ENCODE results near the gene GGA2.

Gene GGA2

GRCh38 chr16:23512168-23512695, 1.9 kb upstream of the GGA2 start:
- TF ChIP-seq SIN3A (IDR thresholded peaks at IDR 0.05; ENCODE audit: borderline replicate concordance, insufficient read depth, low read length) (no peak), REST (IDR thresholded peaks at IDR 0.05; ENCODE audit: insufficient read depth in 1 of 2, low read depth in 2 of 2, low read length in 2 of 2) (no peak), POLR2AphosphoS5 (IDR thresholded peaks at IDR 0.05; ENCODE audit: low read depth, low read length) (no peak), FOXP2 (optimal IDR thresholded peaks at IDR 0.05; ENCODE audit: borderline replicate concordance, extremely low read depth, extremely low read length, insufficient read depth) (no peak), TAF1 (IDR thresholded peaks at IDR 0.05; ENCODE audit: borderline replicate concordance, insufficient read depth, low read length) (no peak)

GRCh38 chr16:23511731-23512130, 1.4 kb upstream of the GGA2 start:
- TF ChIP-seq TAF1 (IDR thresholded peaks at IDR 0.05; ENCODE audit: borderline replicate concordance, insufficient read depth, low read length) (no peak), REST (IDR thresholded peaks at IDR 0.05; ENCODE audit: insufficient read depth in 1 of 2, low read depth in 2 of 2, low read length in 2 of 2) (no peak), SIN3A (IDR thresholded peaks at IDR 0.05; ENCODE audit: borderline replicate concordance, insufficient read depth, low read length) (no peak), FOXP2 (optimal IDR thresholded peaks at IDR 0.05; ENCODE audit: borderline replicate concordance, extremely low read depth, extremely low read length, insufficient read depth) (no peak), POLR2AphosphoS5 (IDR thresholded peaks at IDR 0.05; ENCODE audit: low read depth, low read length) (no peak)

- TF ChIP-seq REST (IDR thresholded peaks at IDR 0.05; ENCODE audit: insufficient read depth in 1 of 2, low read depth in 2 of 2, low read length in 2 of 2) (no peak), FOXP2 (optimal IDR thresholded peaks at IDR 0.05; ENCODE audit: borderline replicate concordance, extremely low read depth, extremely low read length, insufficient read depth) (no peak), TAF1 (IDR thresholded peaks at IDR 0.05; ENCODE audit: borderline replicate concordance, insufficient read depth, low read length) (no peak), SIN3A (IDR thresholded peaks at IDR 0.05; ENCODE audit: borderline replicate concordance, insufficient read depth, low read length) (no peak), POLR2AphosphoS5 (IDR thresholded peaks at IDR 0.05; ENCODE audit: low read depth, low read length) (no peak)
Measured at GRCh38 chr16:23509782-23510163, 521 bp downstream of the GGA2 start.

GRCh38 chr16:23509441-23509754, 896 bp downstream of the GGA2 start:
- TF ChIP-seq POLR2AphosphoS5 (IDR thresholded peaks at IDR 0.05; ENCODE audit: low read depth, low read length) (no peak), FOXP2 (optimal IDR thresholded peaks at IDR 0.05; ENCODE audit: borderline replicate concordance, extremely low read depth, extremely low read length, insufficient read depth) (no peak)

GRCh38 chr16:23508589-23509440, 1.5 kb downstream of the GGA2 start:
- TF ChIP-seq TAF1 (IDR thresholded peaks at IDR 0.05; ENCODE audit: borderline replicate concordance, insufficient read depth, low read length) (no peak), FOXP2 (optimal IDR thresholded peaks at IDR 0.05; ENCODE audit: borderline replicate concordance, extremely low read depth, extremely low read length, insufficient read depth) (no peak)

- TF ChIP-seq TAF1 (IDR thresholded peaks at IDR 0.05; ENCODE audit: borderline replicate concordance, insufficient read depth, low read length) (no peak), POLR2AphosphoS5 (IDR thresholded peaks at IDR 0.05; ENCODE audit: low read depth, low read length) (no peak), SIN3A (IDR thresholded peaks at IDR 0.05; ENCODE audit: borderline replicate concordance, insufficient read depth, low read length) (no peak), REST (IDR thresholded peaks at IDR 0.05; ENCODE audit: insufficient read depth in 1 of 2, low read depth in 2 of 2, low read length in 2 of 2) (no peak), FOXP2 (optimal IDR thresholded peaks at IDR 0.05; ENCODE audit: borderline replicate concordance, extremely low read depth, extremely low read length, insufficient read depth) (no peak)
Measured at GRCh38 chr16:23506606-23506994, 3.7 kb downstream of the GGA2 start.
